Fibroblast of villous mesenchyme (primary cell): ENCODE results near the gene CEP112. TPM values are rescaled to one million over a fixed set of nuclear protein-coding genes. Genes with fewer than 3 reads are reported as not detected.
A peak's percentile ranks its signal among the peaks of the same experiment; 100 is the strongest.

ENCODE experiments used
- DNase-seq: peaks from one replicate; pipeline ENCODE4 v3.0.0-alpha.2; 2010; ENCODE audit warnings: low read depth
- H3K4me3 ChIP-seq: 2 replicates; pipeline ENCODE4 v1.5.1; 2011; ENCODE audit warnings: low read depth, mild to moderate bottlenecking, low read length
- CTCF ChIP-seq: IDR thresholded peaks from 2 replicates; pipeline ENCODE4 v1.5.1; 2012; ENCODE audit warnings: low read depth, mild to moderate bottlenecking, low read length; ENCODE audit not compliant: insufficient read depth
- total RNA-seq: library from RNA; depleted of rRNA; stranded (reverse); fragments of >200 nt; gene quantifications from 2 replicates; pipeline ENCODE4 v1.2.3, GENCODE V29; 2012

CEP112 gene
- total RNA-seq, 1 donor = 10.8 TPM

GRCh38 chr17:66210208-66210574 lies 18.3 kb upstream of the CEP112 start:
- no peak for TF ChIP-seq CTCF
- no peak for DNase-seq
- H3K4me3 ChIP-seq = no peak overlapping the region

- no peak for TF ChIP-seq CTCF
- DNase-seq = no peak
- no peak overlapping the region for H3K4me3 ChIP-seq
These were observed 16.0 kb upstream of the CEP112 start for GRCh38 chr17:66207936-66208335.

GRCh38 chr17:66203274-66204015 lies 11.5 kb upstream of the CEP112 start:
- no peak for TF ChIP-seq CTCF
- no peak overlapping the region for H3K4me3 ChIP-seq
- DNase-seq = no peak

- peak; percentile 81 for TF ChIP-seq CTCF
- H3K4me3 ChIP-seq = no peak overlapping the region
- DNase-seq = peak; percentile 80
These were observed 8.8 kb upstream of the CEP112 start for GRCh38 chr17:66200685-66201092.

GRCh38 chr17:66198242-66198641 lies 6.3 kb upstream of the CEP112 start:
- DNase-seq = no peak
- no peak overlapping the region for H3K4me3 ChIP-seq
- TF ChIP-seq CTCF = no peak

- no peak for DNase-seq
- peak overlapping the region; percentile 67 for H3K4me3 ChIP-seq
- TF ChIP-seq CTCF = no peak
These were observed 400 bp upstream of the CEP112 start for GRCh38 chr17:66192378-66192687.
